GM23248 (cell line): ENCODE data around the gene PADI3. TPM values are rescaled to one million over a fixed set of nuclear protein-coding genes. Genes with fewer than 3 reads are reported as not detected.
"Not testable (repeated sequence)": the region's sequence is repeated elsewhere in the genome, so short reads cannot be mapped to it uniquely, and the experiment has no call there.

Source experiments
- DNase-seq: peaks from one replicate; pipeline ENCODE4 v3.0.0-alpha.2; 2015
- H2AFZ ChIP-seq: fragments of 200-600 bp; sonication (generic); 2 replicates; pipeline ENCODE4 v1.6.1; 2016; ENCODE audit warnings: antibody characterized with exemption
- H3F3A ChIP-seq: fragments of 200-600 bp; sonication (generic); 2 replicates; pipeline ENCODE4 v1.6.1; 2016; ENCODE audit warnings: mild to moderate bottlenecking, antibody characterized with exemption, mixed run types; ENCODE audit not compliant: insufficient read depth
- H3K27ac ChIP-seq: fragments of 200-600 bp; sonication (generic); 2 replicates; pipeline ENCODE4 v1.5.1; 2016; ENCODE audit warnings: mild to moderate bottlenecking
- H3K27me3 ChIP-seq: fragments of 200-600 bp; sonication (generic); replicated peaks from 2 replicates; pipeline ENCODE4 v1.6.1; 2016; ENCODE audit warnings: mild to moderate bottlenecking; ENCODE audit not compliant: insufficient read depth
- H3K36me3 ChIP-seq: fragments of 200-600 bp; sonication (generic); 2 replicates; pipeline ENCODE4 v1.6.1; 2016; ENCODE audit warnings: low read depth, mild to moderate bottlenecking
- H3K4me1 ChIP-seq: fragments of 200-600 bp; sonication (generic); 2 replicates; pipeline ENCODE4 v1.6.1; 2016; ENCODE audit warnings: mild to moderate bottlenecking; ENCODE audit not compliant: insufficient read depth
- H3K4me2 ChIP-seq: fragments of 200-600 bp; sonication (generic); one replicate; pipeline ENCODE4 v1.6.1; 2016; ENCODE audit warnings: mild to moderate bottlenecking; ENCODE audit not compliant: unreplicated experiment
- H3K4me3 ChIP-seq: fragments of 200-600 bp; sonication (generic); 2 replicates; pipeline ENCODE4 v1.5.1; 2016; ENCODE audit warnings: mild to moderate bottlenecking
- H3K79me2 ChIP-seq: fragments of 200-600 bp; sonication (generic); 2 replicates; pipeline ENCODE4 v1.6.1; 2016; ENCODE audit warnings: mild to moderate bottlenecking; ENCODE audit not compliant: insufficient read depth
- H3K9ac ChIP-seq: fragments of 200-600 bp; sonication (generic); 2 replicates; pipeline ENCODE4 v1.6.1; 2016; ENCODE audit warnings: mild to moderate bottlenecking
- H3K9me2 ChIP-seq: fragments of 200-600 bp; sonication (generic); 2 replicates; pipeline ENCODE4 v1.6.1; 2016; ENCODE audit warnings: mixed run types, mild to moderate bottlenecking, moderate library complexity; ENCODE audit not compliant: insufficient read depth
- H3K9me3 ChIP-seq: fragments of 200-600 bp; sonication (generic); one replicate; pipeline ENCODE4 v1.6.1; 2017; ENCODE audit warnings: low read depth
- H4K20me1 ChIP-seq: fragments of 200-600 bp; sonication (generic); 2 replicates; pipeline ENCODE4 v1.6.0; 2016; ENCODE audit not compliant: insufficient read depth
- EZH2 ChIP-seq: fragments of 200-600 bp; sonication (generic); IDR thresholded peaks from 2 replicates; pipeline ENCODE4 v1.6.1; 2018; ENCODE audit warnings: antibody characterized with exemption, mild to moderate bottlenecking; ENCODE audit not compliant: insufficient read depth, poor library complexity, severe bottlenecking
- EZH2phosphoT487 ChIP-seq: fragments of 200-600 bp; sonication (generic); IDR thresholded peaks from 2 replicates; pipeline ENCODE4 v1.6.1; 2018; ENCODE audit warnings: antibody characterized with exemption, moderate library complexity, mild to moderate bottlenecking, low read depth; ENCODE audit not compliant: insufficient read depth
- WGBS, 2 experiments: methylation state at CpG; one replicate each; pipeline ENCODE4 v1.1.6; 2015 to 2017; ENCODE audit warnings: low lambda C conversion rate in 2 of 2, low coverage in 1 of 2; ENCODE audit errors: missing lambda C conversion rate in 2 of 2; 5-methylcytosine and 5-hydroxymethylcytosine counted together
- in situ Hi-C: fragments of 300-500 bp; cut with MboI; formaldehyde crosslinking; loops from 2 replicates; pipeline ENCODE4 v1.15.0; 2020
- polyA plus RNA-seq: library from polyadenylated mRNA; unstranded; fragments of >200 nt; fragmentation: Nextera tagmentation; extraction: Ambion mirVana; gene quantifications from 2 replicates; pipeline ENCODE4 v1.2.1, GENCODE V29; 2016
- total RNA-seq: library from RNA; depleted of rRNA; stranded (reverse); fragments of >200 nt; shearing (Covaris generic); gene quantifications from 2 replicates; pipeline ENCODE4 v1.2.3, GENCODE V29; 2014

Gene PADI3
- total and polyA plus RNA-seq, 2 experiments from 2014 or later = not detected

- H4K20me1 ChIP-seq = no peaks in the 10 kb centered on the region
- in situ Hi-C loops = no loop called here
- H3K27me3 ChIP-seq = peaks cover 46% of the 10 kb centered on the region
- 62% methylated on average over 11 of the region's 11 CpGs for WGBS, 2 experiments
- H3K9me2 ChIP-seq = no peaks in the 10 kb centered on the region
- H3K9ac ChIP-seq = no peak overlapping the region
- H2AFZ ChIP-seq = no peak overlapping the region
- no peaks in the 10 kb centered on the region for H3K9me3 ChIP-seq
- H3K4me1 ChIP-seq = no peaks in the 10 kb centered on the region
- TF ChIP-seq EZH2 (no peak), EZH2phosphoT487 (no peak)
- no peaks in the 10 kb centered on the region for H3K79me2 ChIP-seq
- no peaks in the 10 kb centered on the region for H3K36me3 ChIP-seq
- H3K4me3 ChIP-seq = no peak overlapping the region
- no peak for DNase-seq
- no peaks in the 10 kb centered on the region for H3F3A ChIP-seq
- H3K27ac ChIP-seq = no peak overlapping the region
- H3K4me2 ChIP-seq = no peak overlapping the region
Observed at GRCh38 chr1:17319561-17320350, 70.9 kb downstream of the PADI3 start.

GRCh38 chr1:17321857-17322390, 73.0 kb downstream of the PADI3 start:
- H3F3A ChIP-seq, H3K9me2 ChIP-seq, H3K36me3 ChIP-seq, H3K9me3 ChIP-seq, H3K4me1 ChIP-seq, H3K9ac ChIP-seq, DNase-seq, H3K27ac ChIP-seq, H3K79me2 ChIP-seq, H2AFZ ChIP-seq, in situ Hi-C loops, H4K20me1 ChIP-seq, H3K4me2 ChIP-seq, H3K4me3 ChIP-seq: not testable (repeated sequence)
- H3K27me3 ChIP-seq = peaks cover 61% of the 10 kb centered on the region
- 36 to 37% methylated on average over 6 of the region's 6 CpGs for WGBS, 2 experiments

GRCh38 chr1:17328855-17329254, 80.0 kb downstream of the PADI3 start:
- WGBS, 2 experiments = 57 to 60% methylated on average over 5 of the region's 5 CpGs
- H2AFZ ChIP-seq = no peak overlapping the region
- H3F3A ChIP-seq = no peaks in the 10 kb centered on the region
- DNase-seq = no peak
- H3K9me3 ChIP-seq = no peaks in the 10 kb centered on the region
- no peak overlapping the region for H3K9ac ChIP-seq
- no peaks in the 10 kb centered on the region for H3K36me3 ChIP-seq
- no peak overlapping the region for H3K4me2 ChIP-seq
- no peaks in the 10 kb centered on the region for H3K4me1 ChIP-seq
- no peaks in the 10 kb centered on the region for H4K20me1 ChIP-seq
- no peak overlapping the region for H3K27ac ChIP-seq
- H3K27me3 ChIP-seq = peaks cover 52% of the 10 kb centered on the region
- in situ Hi-C loops = no loop called here
- H3K9me2 ChIP-seq = no peaks in the 10 kb centered on the region
- no peaks in the 10 kb centered on the region for H3K79me2 ChIP-seq
- TF ChIP-seq EZH2phosphoT487 = no peak
- H3K4me3 ChIP-seq = no peak overlapping the region

GRCh38 chr1:17329610-17330009, 80.7 kb downstream of the PADI3 start:
- Histone ChIP-seq H3K36me3 (no peaks in the 10 kb centered on the region), H3F3A (no peaks in the 10 kb centered on the region), H3K27me3 (peaks cover 46% of the 10 kb centered on the region), H3K9ac (no peak overlapping the region), H3K27ac (no peak overlapping the region), H3K9me2 (no peaks in the 10 kb centered on the region), H2AFZ (no peak overlapping the region), H3K79me2 (no peaks in the 10 kb centered on the region), H4K20me1 (no peaks in the 10 kb centered on the region), H3K4me3 (no peak overlapping the region), H3K9me3 (no peaks in the 10 kb centered on the region), H3K4me2 (no peak overlapping the region), H3K4me1 (no peaks in the 10 kb centered on the region)
- no peak for TF ChIP-seq EZH2phosphoT487
- no peak for TF ChIP-seq EZH2
- 36 to 46% methylated on average over 4 of the region's 4 CpGs for WGBS, 2 experiments
- DNase-seq = no peak
- in situ Hi-C loops = loop anchor here (10.0 kb wide), 2 partner anchors 215 to 265 kb away; partner anchors contain the start of gene PADI2
